ENCODE data around the gene MRPL45. TPM values are rescaled to one million over a fixed set of nuclear protein-coding genes. Genes with fewer than 3 reads are reported as not detected.

Gene MRPL45
- total RNA-seq, 3 donors from 2014 or later = 25.7 to 28.1 (median 27.9) TPM

GRCh38 chr17:38339891-38340290 lies 42.9 kb downstream of the MRPL45 start:
- TF ChIP-seq CTCF (IDR thresholded peaks at IDR 0.05) = no peak
- DNase-seq (no peak), ATAC-seq (no peak)
- H3K4me1 ChIP-seq (ENCODE audit: low read depth) = no peaks in the 10 kb centered on the region
- no peaks in the 10 kb centered on the region for H3K36me3 ChIP-seq (ENCODE audit: low read depth)
- intact Hi-C loops (cut with DNase I, micrococcal nuclease) = loop anchor here in 1 of 2 donors (10.0 kb wide), 1 partner anchor 65 kb away; no protein-coding TSS in a partner anchor
- H3K4me3 ChIP-seq = no peak overlapping the region
- no peaks in the 10 kb centered on the region for H3K9me3 ChIP-seq

- TF ChIP-seq CTCF (IDR thresholded peaks at IDR 0.05) = no peak
- H3K4me1 ChIP-seq (ENCODE audit: low read depth) = no peaks in the 10 kb centered on the region
- H3K4me3 ChIP-seq = no peak overlapping the region
- no peaks in the 10 kb centered on the region for H3K36me3 ChIP-seq (ENCODE audit: low read depth)
- intact Hi-C loops (cut with DNase I, micrococcal nuclease) = loop anchor here in 1 of 2 donors (10.0 kb wide), 1 partner anchor 64 kb away; no protein-coding TSS in a partner anchor
- DNase-seq = peak in 2 of 3 donors; percentile 59 to 64
- no peaks in the 10 kb centered on the region for H3K9me3 ChIP-seq
- peak; percentile 50 for ATAC-seq
These were observed 44.2 kb downstream of the MRPL45 start for GRCh38 chr17:38341035-38341721.

GRCh38 chr17:38342886-38343607 lies 46.1 kb downstream of the MRPL45 start:
- DNase-seq (no peak), ATAC-seq (no peak)
- Histone ChIP-seq H3K9me3 (no peaks in the 10 kb centered on the region), H3K36me3 (ENCODE audit: low read depth) (no peaks in the 10 kb centered on the region), H3K4me1 (ENCODE audit: low read depth) (no peaks in the 10 kb centered on the region), H3K4me3 (no peak overlapping the region)
- TF ChIP-seq CTCF (IDR thresholded peaks at IDR 0.05) = no peak
- intact Hi-C loops (cut with DNase I, micrococcal nuclease) = loop anchor here in 1 of 2 donors (10.0 kb wide), 1 partner anchor 62 kb away; no protein-coding TSS in a partner anchor

GRCh38 chr17:38343608-38344419 lies 46.8 kb downstream of the MRPL45 start, which contains the start of gene GPR179:
TSS of gene GPR179 (minus strand) at chr17:38343956. CDS start at chr17:38343789, 167 bp downstream.
- DNase-seq = no peak
- no peaks in the 10 kb centered on the region for H3K36me3 ChIP-seq (ENCODE audit: low read depth)
- H3K4me1 ChIP-seq (ENCODE audit: low read depth) = no peaks in the 10 kb centered on the region
- H3K4me3 ChIP-seq = no peak within 1 kb of the TSS
- no peak for TF ChIP-seq CTCF (IDR thresholded peaks at IDR 0.05)
- no peaks in the 10 kb centered on the region for H3K9me3 ChIP-seq
- intact Hi-C loops (cut with DNase I, micrococcal nuclease) = loop anchor here in 1 of 2 donors (10.0 kb wide), 1 partner anchor 61 kb away; no protein-coding TSS in a partner anchor
- no peak for ATAC-seq

- intact Hi-C loops (cut with DNase I, micrococcal nuclease) = loop anchor here in 1 of 2 donors (10.0 kb wide), 1 partner anchor 60 kb away; no protein-coding TSS in a partner anchor
- DNase-seq (no peak), ATAC-seq (no peak)
- H3K36me3 ChIP-seq (ENCODE audit: low read depth) = no peaks in the 10 kb centered on the region
- no peak for TF ChIP-seq CTCF (IDR thresholded peaks at IDR 0.05)
- H3K4me1 ChIP-seq (ENCODE audit: low read depth) = no peaks in the 10 kb centered on the region
- H3K4me3 ChIP-seq = no peak overlapping the region
- H3K9me3 ChIP-seq = no peaks in the 10 kb centered on the region
These were observed 47.4 kb downstream of the MRPL45 start for GRCh38 chr17:38344420-38344745.

Data from mucosa of descending colon (tissue), 3 donors.